Measurements from ENCODE around the gene ZNF500.

- TF ChIP-seq CTCF (IDR thresholded peaks at IDR 0.05) = no peak
- no peak for TF ChIP-seq POLR2AphosphoS5 (IDR thresholded peaks at IDR 0.05)
Observed at GRCh38 chr16:4771646-4772045, 4.7 kb upstream of the ZNF500 start.

Data from stomach (tissue), 4 donors.